Measurements from ENCODE around the gene ENPP1. TPM values are rescaled to one million over a fixed set of nuclear protein-coding genes. Genes with fewer than 3 reads are reported as not detected.

Gene ENPP1
- total RNA-seq, 1 donor, result 0.21 TPM

GRCh38 chr6:131831392-131831791 lies 23.6 kb downstream of the ENPP1 start:
- H3K9me3 ChIP-seq (ENCODE audit: low read depth, low read length), result no peaks in the 10 kb centered on the region
- no peaks in the 10 kb centered on the region for H3K4me1 ChIP-seq (ENCODE audit: insufficient read depth, low read length)
- H3K4me3 ChIP-seq (ENCODE audit: low read length), result no peak overlapping the region
- H3K27me3 ChIP-seq (ENCODE audit: insufficient read depth, low read length), result no peaks in the 10 kb centered on the region

- H3K4me3 ChIP-seq (ENCODE audit: low read length), result no peak overlapping the region
- H3K27me3 ChIP-seq (ENCODE audit: insufficient read depth, low read length), result peaks cover 3% of the 10 kb centered on the region
- no peaks in the 10 kb centered on the region for H3K4me1 ChIP-seq (ENCODE audit: insufficient read depth, low read length)
- no peaks in the 10 kb centered on the region for H3K9me3 ChIP-seq (ENCODE audit: low read depth, low read length)
Observed at GRCh38 chr6:131831886-131832285, 24.1 kb downstream of the ENPP1 start.

- H3K27me3 ChIP-seq (ENCODE audit: insufficient read depth, low read length), result peaks cover 3% of the 10 kb centered on the region
- no peak overlapping the region for H3K4me3 ChIP-seq (ENCODE audit: low read length)
- no peaks in the 10 kb centered on the region for H3K9me3 ChIP-seq (ENCODE audit: low read depth, low read length)
- H3K4me1 ChIP-seq (ENCODE audit: insufficient read depth, low read length), result no peaks in the 10 kb centered on the region
Observed at GRCh38 chr6:131832363-131832762, 24.5 kb downstream of the ENPP1 start.

DNA sequence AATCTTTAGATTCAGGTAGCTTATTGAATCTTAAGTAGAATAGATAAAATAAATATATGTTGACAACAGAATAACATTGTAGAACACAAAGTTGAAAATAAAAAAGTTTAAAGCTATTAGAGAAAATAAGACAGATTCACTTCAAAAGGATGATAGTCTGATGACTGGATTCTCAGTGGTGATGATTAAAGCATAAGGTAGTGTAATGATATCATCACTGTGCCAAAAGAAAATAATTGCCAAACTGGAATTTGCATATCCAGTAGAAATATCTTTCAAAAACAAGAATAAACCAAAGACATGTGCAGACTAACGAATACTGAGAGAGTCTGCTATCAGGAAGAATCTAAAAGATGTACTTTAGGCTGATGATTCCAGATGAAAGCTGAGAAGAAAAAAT lies 30.2 kb downstream of the ENPP1 start:
- H3K9me3 ChIP-seq (ENCODE audit: low read depth, low read length), result no peaks in the 10 kb centered on the region
- H3K4me3 ChIP-seq (ENCODE audit: low read length), result no peak overlapping the region
- peaks cover 3% of the 10 kb centered on the region for H3K27me3 ChIP-seq (ENCODE audit: insufficient read depth, low read length)
- no peaks in the 10 kb centered on the region for H3K4me1 ChIP-seq (ENCODE audit: insufficient read depth, low read length)

- Histone ChIP-seq H3K4me1 (ENCODE audit: insufficient read depth, low read length) (no peaks in the 10 kb centered on the region), H3K4me3 (ENCODE audit: low read length) (no peak overlapping the region), H3K9me3 (ENCODE audit: low read depth, low read length) (no peaks in the 10 kb centered on the region), H3K27me3 (ENCODE audit: insufficient read depth, low read length) (peaks cover 3% of the 10 kb centered on the region)
Observed at GRCh38 chr6:131839388-131839787, 31.6 kb downstream of the ENPP1 start.

- H3K4me3 ChIP-seq (ENCODE audit: low read length), result no peak overlapping the region
- H3K9me3 ChIP-seq (ENCODE audit: low read depth, low read length), result no peaks in the 10 kb centered on the region
- H3K4me1 ChIP-seq (ENCODE audit: insufficient read depth, low read length), result no peaks in the 10 kb centered on the region
- peaks cover 3% of the 10 kb centered on the region for H3K27me3 ChIP-seq (ENCODE audit: insufficient read depth, low read length)
Observed at GRCh38 chr6:131840441-131840840, 32.6 kb downstream of the ENPP1 start.

GRCh38 chr6:131840936-131841583 lies 33.2 kb downstream of the ENPP1 start:
- Histone ChIP-seq H3K4me3 (ENCODE audit: low read length) (no peak overlapping the region), H3K9me3 (ENCODE audit: low read depth, low read length) (no peaks in the 10 kb centered on the region), H3K27me3 (ENCODE audit: insufficient read depth, low read length) (peaks cover 6% of the 10 kb centered on the region), H3K4me1 (ENCODE audit: insufficient read depth, low read length) (no peaks in the 10 kb centered on the region)

DNA sequence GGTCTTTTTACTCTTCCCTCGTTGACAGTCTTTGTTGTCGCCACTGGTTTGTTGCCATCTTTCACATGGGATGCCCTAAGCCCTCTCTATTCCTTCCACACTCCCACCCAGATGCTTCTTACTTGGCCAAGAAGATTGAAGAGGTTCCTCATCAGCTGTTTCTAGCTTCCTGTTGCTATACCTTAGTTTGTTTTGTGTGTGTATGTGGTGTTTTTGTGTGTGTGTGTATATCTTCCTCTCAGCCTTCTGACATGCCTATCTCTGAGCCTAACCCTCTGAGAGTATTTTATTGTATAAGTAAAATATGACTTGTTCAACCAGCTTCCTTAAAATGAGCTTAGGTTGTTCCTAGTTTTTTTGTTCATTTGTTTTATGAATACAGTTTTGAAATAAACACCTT lies 35.9 kb downstream of the ENPP1 start:
- Histone ChIP-seq H3K9me3 (ENCODE audit: low read depth, low read length) (no peaks in the 10 kb centered on the region), H3K4me1 (ENCODE audit: insufficient read depth, low read length) (no peaks in the 10 kb centered on the region), H3K27me3 (ENCODE audit: insufficient read depth, low read length) (peaks cover 3% of the 10 kb centered on the region), H3K4me3 (ENCODE audit: low read length) (no peak overlapping the region)

DNA sequence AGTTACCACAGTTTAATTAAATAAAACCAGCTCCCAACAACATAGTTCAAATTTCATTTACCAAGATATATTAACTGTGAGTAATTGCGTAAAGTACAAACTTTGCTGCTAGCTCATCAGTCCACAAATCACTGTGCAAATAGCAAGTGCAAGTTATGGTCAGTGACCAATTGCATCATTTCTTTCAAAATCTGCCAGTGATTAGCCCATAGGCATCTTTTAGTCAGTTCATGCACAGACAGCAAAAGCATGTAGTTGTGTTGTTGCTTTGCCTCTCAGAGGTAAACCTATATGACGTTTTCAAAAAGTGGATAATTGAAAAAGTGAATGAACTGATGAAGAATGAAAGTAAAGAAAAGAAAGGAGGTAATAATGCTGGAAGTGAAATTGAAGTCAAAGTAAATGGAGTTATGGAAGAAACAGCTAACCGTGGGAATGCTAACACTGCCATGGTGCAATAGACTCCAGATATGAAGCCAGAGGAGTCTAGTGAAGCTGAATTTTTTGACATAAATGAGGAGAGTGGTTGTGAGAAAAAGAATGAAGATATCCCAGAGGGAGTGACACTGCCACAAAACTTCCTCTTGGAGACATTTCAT lies 36.5 kb downstream of the ENPP1 start:
- Histone ChIP-seq H3K27me3 (ENCODE audit: insufficient read depth, low read length) (peaks cover 3% of the 10 kb centered on the region), H3K4me1 (ENCODE audit: insufficient read depth, low read length) (no peaks in the 10 kb centered on the region), H3K4me3 (ENCODE audit: low read length) (no peak overlapping the region), H3K9me3 (ENCODE audit: low read depth, low read length) (no peaks in the 10 kb centered on the region)

DNA sequence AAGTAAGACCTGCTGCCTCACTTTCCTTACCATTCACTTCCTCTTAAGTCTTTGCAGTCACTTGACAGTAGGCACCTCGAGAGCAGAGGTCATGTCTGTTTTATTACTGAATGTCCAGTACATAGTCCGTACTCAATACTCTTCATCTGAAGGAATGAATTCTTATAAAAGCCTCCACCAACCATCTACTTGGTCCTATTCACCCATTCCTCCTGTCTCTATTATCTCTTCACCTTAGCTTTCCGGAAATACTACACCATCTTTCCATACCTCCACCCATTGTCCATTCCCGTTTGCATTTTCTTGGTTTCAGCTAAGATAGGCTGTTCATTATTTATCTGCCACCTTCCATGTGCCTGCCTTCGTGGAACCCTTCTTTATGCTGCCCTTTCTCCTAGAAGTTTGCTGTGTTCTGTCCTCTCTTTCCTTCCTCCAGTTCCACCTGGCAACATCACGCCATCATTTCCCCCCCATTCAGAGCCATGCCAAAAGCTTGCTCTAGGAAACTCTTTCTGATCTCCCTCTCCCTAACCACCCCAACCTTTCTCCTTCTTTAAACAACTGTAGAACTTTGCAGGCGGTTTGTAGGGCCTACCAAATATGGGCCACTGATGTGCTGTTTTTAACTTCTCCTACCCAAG lies 38.3 kb downstream of the ENPP1 start:
- Histone ChIP-seq H3K4me1 (ENCODE audit: insufficient read depth, low read length) (no peaks in the 10 kb centered on the region), H3K27me3 (ENCODE audit: insufficient read depth, low read length) (peaks cover 3% of the 10 kb centered on the region), H3K4me3 (ENCODE audit: low read length) (no peak overlapping the region), H3K9me3 (ENCODE audit: low read depth, low read length) (no peaks in the 10 kb centered on the region)

DNA sequence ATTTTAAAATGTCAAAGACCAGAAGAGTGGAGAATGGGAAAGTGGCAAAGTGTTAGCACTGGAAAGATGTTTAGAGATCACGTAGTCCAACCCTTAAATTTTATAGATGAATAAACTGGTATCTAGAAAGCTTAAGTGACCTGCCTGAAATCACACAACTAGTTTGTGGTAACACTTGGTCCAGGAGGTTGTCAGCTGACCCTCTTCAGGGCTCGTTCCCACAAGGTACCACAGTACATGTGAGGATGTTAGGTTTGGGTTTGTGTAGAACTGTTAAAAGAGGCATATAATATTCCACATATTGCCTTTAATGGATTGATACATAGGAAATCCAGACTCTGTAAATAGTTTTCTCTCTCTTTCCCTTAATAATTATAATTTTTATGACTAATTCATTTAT lies 39.1 kb downstream of the ENPP1 start:
- Histone ChIP-seq H3K4me1 (ENCODE audit: insufficient read depth, low read length) (no peaks in the 10 kb centered on the region), H3K27me3 (ENCODE audit: insufficient read depth, low read length) (peaks cover 3% of the 10 kb centered on the region), H3K9me3 (ENCODE audit: low read depth, low read length) (no peaks in the 10 kb centered on the region), H3K4me3 (ENCODE audit: low read length) (no peak overlapping the region)

GRCh38 chr6:131849799-131850198 lies 42.0 kb downstream of the ENPP1 start:
- Histone ChIP-seq H3K9me3 (ENCODE audit: low read depth, low read length) (no peaks in the 10 kb centered on the region), H3K4me3 (ENCODE audit: low read length) (no peak overlapping the region), H3K27me3 (ENCODE audit: insufficient read depth, low read length) (peaks cover 3% of the 10 kb centered on the region), H3K4me1 (ENCODE audit: insufficient read depth, low read length) (no peaks in the 10 kb centered on the region)

GRCh38 chr6:131851049-131851769 lies 43.4 kb downstream of the ENPP1 start:
- H3K4me3 ChIP-seq (ENCODE audit: low read length), result no peak overlapping the region
- H3K27me3 ChIP-seq (ENCODE audit: insufficient read depth, low read length), result no peaks in the 10 kb centered on the region
- H3K4me1 ChIP-seq (ENCODE audit: insufficient read depth, low read length), result no peaks in the 10 kb centered on the region
- H3K9me3 ChIP-seq (ENCODE audit: low read depth, low read length), result no peaks in the 10 kb centered on the region

GRCh38 chr6:131852200-131852599 lies 44.4 kb downstream of the ENPP1 start:
- Histone ChIP-seq H3K4me3 (ENCODE audit: low read length) (no peak overlapping the region), H3K4me1 (ENCODE audit: insufficient read depth, low read length) (no peaks in the 10 kb centered on the region), H3K9me3 (ENCODE audit: low read depth, low read length) (no peaks in the 10 kb centered on the region), H3K27me3 (ENCODE audit: insufficient read depth, low read length) (no peaks in the 10 kb centered on the region)

GRCh38 chr6:131854803-131855202 lies 47.0 kb downstream of the ENPP1 start:
- Histone ChIP-seq H3K4me1 (ENCODE audit: insufficient read depth, low read length) (no peaks in the 10 kb centered on the region), H3K27me3 (ENCODE audit: insufficient read depth, low read length) (no peaks in the 10 kb centered on the region), H3K4me3 (ENCODE audit: low read length) (no peak overlapping the region), H3K9me3 (ENCODE audit: low read depth, low read length) (no peaks in the 10 kb centered on the region)

Measured in mononuclear cell (primary cell).